ENCODE results near the gene DUOXA1.
"Not testable (repeated sequence)": the region's sequence is repeated elsewhere in the genome, so short reads cannot be mapped to it uniquely, and the experiment has no call there.

DUOXA1 gene

DNA sequence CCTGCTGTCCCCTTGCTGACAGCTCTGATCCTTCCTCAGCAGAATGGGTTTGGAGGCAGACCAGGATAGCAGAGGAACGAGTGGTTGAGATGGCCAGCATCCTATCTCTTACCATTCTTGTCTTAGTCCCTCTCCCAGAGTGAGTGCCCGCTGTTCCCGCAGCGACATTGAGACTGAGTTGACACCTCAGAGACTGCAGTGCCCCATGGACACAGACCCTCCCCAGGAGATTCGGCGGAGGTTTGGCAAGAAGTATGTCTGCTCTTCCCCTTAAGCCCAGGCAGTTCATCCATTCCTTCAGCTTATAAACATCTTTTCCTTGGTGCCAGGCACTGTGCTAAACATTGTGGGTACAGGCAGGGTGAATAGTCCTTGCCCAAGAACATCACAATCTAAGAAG, 21.3 kb upstream of the DUOXA1 start:
- DNase-seq (ENCODE audit: low read depth in 2 of 2), result no peak

DNA sequence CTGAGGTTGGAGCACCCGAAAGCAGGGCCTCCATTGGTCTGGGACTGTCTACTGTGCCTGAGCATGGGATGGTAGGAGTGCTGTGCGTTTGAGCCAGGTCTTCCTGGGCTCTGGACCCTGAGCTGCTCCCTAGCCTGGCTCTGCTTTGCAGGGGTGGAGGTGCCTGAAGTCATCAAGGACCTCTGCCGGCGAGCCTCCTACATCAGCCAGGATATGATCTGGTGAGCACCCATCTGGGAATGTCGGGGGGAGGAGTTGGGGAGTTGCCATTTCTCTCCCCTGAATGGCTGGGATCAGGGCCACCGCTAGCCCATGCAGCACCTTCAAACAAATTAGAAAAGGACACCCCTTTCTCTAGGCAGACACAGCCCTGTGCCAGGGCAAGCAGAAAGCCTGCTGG, 20.8 kb upstream of the DUOXA1 start:
- no peak for DNase-seq (ENCODE audit: low read depth in 2 of 2)

DNA sequence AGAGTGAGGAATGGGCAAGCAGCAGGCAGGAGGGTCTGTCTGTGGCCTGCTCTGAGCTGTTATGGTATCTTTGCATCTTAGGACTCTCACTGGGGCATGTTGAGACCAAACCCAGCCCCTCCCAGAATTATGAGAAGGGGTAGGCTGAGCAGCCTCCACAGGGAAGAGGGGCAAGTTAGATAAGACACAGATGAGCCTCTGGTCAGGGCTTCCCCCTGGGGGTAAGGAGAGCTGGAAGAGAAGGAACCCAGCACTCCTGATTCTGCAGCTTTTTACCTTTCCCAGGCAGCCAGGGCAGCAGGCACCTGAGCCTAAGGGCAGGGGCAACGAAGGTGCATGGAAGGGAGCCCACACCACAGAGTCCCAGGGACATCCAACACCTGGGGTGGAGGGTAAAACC, 19.4 kb upstream of the DUOXA1 start:
- DNase-seq (ENCODE audit: low read depth in 2 of 2), result no peak

DNA sequence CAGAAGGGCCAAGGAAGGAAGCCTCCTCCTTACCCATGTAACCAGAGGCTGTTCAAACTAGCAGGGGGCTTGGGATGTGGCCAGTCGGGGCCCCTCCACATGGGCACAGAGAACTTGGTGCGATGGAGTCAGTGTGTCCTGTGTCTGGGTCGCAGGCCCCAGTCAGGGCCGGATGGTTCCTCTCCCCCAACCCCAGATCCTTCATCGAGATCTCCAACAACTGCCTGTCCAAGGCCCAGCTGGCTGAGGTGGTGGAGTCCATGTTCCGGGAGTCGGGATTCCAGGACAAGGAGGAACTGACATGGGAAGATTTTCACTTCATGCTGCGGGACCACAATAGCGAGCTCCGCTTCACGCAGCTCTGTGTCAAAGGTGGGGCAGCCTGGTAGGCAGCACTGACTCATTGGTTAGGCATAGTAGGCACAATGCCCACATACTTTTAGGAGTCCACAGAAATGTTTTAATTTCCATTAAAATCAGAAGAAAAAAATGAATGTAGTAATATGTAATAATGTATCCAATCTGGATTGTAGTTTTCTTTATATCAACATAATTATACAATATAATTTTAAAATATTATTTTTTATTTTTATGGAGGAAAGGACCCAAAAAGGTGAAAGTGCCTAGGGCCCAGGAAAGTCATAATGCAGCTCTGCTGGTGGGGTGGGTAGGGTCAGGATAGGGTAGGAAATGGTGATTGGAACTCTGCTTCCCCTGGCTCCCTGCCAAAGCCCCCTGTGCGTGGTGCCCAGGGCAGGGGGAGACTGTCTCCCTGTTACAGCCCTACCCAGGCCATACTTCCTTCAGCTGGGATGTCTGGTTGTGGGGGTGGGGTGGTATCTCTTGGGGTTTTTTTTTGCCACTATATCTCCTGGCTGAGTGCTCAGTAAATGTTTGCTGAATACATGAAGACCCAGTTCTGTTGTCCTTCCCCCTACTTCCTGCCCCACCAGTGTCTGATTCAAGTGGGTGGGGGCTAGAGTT, 18.7 kb upstream of the DUOXA1 start:
- no peak for DNase-seq (ENCODE audit: low read depth in 2 of 2)

DNA sequence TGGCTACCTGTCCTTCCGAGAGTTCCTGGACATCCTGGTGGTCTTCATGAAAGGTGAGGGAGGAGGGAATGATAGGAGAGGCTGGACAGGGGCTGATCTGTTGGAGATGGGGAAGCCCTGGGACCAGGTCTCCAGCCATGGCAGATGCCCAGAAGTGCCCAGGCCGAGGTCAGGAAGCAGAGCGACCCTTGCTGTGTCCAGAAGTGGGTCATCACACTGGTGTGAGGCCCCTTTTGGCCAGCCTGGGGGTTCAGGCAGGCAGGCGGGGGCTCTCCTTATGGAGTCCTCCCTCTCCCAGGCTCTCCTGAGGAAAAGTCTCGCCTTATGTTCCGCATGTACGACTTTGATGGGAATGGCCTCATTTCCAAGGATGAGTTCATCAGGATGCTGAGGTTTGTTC, 17.9 kb upstream of the DUOXA1 start:
- DNase-seq (ENCODE audit: low read depth in 2 of 2), result no peak

DNA sequence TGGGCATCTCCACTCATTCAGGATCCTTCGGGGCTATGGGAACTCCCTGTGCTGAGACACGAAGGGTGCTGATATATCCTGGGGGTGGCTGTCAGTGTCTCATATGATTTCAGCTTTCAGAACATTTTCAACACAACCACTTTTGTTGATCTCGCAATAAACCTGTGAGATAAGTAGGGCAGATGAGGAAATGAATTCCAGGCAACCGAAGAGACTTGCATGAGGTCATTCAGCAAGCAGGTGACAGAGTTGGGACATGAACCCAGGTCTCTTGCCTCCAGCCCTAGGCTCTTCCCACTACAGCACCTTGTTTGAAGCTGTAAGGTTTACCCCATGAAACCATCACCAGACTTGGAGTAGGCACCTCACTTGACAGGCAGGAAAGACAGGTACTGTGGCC, 16.7 kb upstream of the DUOXA1 start:
- no peak for DNase-seq (ENCODE audit: low read depth in 2 of 2)

DNA sequence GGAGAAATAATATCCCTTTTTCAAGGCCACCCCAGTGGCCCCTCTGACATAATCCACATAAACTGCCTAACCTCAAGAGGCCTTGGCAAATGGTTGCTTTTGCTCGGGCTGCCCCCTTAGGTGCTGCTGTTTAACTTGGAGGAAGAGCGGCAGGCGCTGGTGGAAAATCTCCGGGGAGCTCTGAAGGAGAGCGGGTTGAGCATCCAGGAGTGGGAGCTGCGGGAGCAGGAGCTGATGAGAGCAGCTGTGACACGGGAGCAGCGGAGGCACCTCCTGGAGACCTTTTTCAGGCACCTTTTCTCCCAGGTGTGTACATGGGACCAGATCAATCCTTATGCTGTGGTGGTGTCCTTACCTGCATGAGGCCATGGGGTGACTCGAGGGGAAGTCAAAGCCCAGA, 15.1 kb upstream of the DUOXA1 start:
- DNase-seq (ENCODE audit: low read depth in 2 of 2), result no peak

DNA sequence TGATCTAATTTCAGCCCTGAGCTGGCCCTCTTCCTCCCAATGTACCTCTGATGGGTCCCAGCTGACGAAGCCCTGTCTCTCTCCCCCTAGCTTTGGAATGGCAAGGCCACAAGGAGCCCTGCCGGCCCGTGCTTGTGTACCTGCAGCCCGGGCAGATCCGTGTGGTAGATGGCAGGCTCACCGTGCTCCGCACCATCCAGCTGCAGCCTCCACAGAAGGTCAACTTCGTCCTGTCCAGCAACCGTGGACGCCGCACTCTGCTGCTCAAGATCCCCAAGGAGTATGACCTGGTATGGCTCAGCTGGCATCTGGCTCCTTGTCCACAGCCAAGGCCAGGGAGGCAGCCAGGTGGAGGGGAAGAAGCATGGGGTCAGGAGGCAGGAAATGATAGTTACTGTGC, 14.3 kb upstream of the DUOXA1 start:
- no peak for DNase-seq (ENCODE audit: low read depth in 2 of 2)

DNA sequence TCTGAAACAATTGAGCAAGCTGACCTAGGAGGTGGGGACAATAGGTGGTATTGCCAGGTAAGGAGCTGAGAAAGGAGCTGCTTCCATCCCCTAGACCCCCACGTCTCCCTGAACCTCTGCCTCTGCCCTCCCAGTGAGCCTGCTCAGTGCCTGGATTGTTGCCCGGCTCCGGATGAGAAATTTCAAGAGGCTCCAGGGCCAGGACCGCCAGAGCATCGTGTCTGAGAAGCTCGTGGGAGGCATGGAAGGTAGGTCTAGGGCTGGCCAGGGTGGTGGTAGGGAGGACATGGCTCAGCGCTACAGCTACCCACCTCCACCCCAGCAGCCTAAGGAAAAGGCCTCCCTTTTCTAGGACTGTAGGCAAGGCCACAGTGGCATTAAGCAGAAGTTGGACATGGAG, 13.4 kb upstream of the DUOXA1 start:
- DNase-seq (ENCODE audit: low read depth in 2 of 2), result no peak

DNA sequence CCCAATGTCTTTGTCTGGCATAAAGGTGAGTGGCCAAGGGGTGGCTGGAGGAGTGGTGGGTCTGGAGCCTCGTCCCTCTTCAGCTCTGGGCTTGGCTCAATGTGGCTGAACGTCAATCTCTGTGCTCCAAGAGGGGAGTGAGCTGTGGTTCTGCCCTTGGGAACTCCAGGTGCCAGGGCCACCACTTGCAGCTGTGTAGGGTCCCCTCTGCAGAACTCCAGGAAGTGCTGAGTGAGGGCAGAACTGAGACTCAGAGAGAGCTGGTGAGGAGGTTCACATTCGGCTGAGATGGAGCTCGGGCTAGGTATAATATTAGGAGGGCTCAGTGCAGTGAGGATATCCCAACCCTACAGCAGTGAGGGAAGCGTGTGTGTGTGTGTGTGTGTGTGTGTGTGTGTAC, 11.7 kb upstream of the DUOXA1 start:
- no peak for DNase-seq (ENCODE audit: low read depth in 2 of 2)

DNA sequence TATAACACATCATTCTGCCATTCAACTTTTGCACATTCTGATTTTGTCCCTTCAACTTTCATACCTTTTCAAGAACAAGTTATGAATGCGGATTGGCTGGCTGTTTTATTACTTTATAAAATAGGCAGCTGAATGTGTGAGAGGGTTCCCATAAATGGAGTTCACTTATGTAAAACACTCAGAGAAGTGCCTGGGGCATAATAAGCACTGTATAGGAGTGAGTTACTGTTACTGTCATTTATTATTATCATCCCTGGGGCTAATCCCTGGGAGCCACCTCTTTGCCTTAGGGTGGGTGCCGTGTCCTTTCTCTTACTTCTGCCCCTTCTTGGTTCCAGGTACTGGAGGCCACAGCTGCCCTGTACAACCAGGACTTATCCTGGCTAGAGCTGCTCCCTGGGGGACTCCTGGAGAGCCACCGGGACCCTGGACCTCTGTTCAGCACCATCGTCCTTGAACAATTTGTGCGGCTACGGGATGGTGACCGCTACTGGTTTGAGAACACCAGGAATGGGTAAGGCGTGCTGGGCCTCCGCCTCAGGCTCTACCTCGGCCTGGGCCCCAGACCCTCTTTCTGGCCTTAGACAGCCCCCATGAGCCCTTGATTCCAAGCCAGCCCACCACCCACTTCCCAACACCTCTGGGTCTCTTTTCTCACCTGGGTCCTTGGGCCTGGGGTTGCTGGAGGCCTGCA, 11.0 kb upstream of the DUOXA1 start:
- DNase-seq (ENCODE audit: low read depth in 2 of 2), result no peak

DNA sequence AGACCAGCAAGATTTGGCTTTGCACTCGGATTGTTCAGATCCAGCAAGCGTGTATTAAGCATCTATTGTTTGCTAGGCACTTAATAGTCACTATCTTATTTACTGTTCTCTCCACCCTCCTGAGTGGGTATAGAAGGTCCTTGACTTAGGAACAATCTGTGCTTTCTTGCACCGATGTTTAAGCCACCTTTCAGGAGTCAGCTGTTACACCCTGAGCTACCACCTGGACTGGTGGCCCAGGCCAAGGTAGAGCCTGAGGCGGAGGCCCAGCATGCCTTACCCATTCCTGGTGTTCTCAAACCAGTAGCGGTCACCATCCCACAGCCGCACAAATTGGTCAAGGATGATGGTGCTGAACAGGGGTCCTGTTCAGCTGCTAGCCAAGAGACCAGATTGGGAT, 10.1 kb upstream of the DUOXA1 start:
- DNase-seq (ENCODE audit: low read depth in 2 of 2), result no peak

DNA sequence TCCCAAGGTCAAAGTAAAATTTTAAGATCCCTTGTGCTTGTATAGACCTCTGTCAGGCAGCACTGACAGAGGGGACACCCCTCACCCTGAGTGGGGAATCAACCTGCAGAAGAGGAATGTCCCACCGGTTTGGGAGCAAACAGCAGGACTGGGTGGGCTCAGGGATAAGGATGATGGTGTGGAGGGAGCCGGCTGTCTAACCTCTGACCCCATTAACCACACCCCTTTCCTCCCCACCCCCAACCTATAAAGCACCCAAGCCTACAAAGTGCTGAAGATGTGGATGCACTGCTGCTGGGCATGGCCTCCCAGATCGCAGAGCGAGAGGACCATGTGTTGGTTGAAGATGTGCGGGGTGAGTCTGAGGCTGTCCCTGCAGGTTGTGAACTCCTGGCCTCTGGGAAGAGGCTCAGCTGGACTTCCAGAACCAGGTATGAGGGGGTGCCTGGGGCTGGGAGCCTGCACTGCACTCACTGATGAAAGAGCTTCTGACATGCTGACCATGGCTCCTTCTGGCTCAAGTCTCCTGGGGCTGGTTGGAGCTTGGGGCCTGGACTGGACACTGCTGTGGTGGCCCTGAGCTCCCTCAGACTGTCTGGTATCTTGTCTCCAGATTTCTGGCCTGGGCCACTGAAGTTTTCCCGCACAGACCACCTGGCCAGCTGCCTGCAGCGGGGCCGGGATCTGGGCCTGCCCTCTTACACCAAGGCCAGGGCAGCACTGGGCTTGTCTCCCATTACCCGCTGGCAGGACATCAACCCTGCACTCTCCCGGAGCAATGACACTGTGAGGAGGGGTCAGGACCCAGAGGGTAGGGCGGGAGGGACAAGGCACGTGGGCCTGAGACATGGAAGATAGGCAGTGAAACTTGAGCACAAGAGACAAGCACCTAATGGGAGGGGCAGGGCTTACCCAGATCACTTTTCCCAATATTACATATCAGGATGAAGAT, 9.4 kb upstream of the DUOXA1 start:
- no peak for DNase-seq (ENCODE audit: low read depth in 2 of 2)

DNA sequence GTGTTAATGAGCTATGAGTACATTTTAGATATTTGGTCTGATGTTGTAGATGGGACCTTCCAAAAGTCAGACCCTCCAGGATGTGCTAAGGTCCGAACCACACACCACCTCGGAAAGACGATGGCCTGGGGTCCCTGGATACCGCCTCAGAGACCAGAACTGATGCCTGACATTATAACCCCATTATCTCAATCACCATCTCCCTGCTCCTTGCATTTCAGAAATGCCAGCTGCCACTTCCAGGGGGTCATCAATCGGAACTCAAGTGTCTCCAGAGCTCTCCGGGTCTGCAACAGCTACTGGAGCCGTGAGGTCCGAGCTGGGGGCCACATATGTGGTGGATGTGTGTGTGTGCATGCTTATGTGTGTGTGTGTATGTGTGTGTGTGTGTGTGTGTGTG, 8.0 kb upstream of the DUOXA1 start:
- DNase-seq (ENCODE audit: low read depth in 2 of 2), result no peak

DNA sequence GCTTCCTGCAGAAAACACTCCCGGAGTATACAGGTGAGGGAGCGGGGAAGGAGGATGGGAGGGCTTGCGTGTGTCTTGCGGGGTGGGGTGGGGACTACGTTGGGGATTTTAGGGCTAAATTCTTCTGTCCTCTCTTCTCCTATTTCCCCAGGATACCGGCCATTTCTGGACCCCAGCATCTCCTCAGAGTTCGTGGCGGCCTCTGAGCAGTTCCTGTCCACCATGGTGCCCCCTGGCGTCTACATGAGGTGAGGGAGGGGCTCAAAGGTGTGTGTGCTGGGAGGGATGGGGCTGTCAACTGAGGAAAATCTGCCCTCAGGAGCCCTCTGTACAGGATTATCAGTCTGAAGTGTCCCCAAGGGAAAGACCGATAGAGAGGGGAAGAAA, 6.7 kb upstream of the DUOXA1 start:
- DNase-seq (ENCODE audit: low read depth in 2 of 2), result no peak

DNA sequence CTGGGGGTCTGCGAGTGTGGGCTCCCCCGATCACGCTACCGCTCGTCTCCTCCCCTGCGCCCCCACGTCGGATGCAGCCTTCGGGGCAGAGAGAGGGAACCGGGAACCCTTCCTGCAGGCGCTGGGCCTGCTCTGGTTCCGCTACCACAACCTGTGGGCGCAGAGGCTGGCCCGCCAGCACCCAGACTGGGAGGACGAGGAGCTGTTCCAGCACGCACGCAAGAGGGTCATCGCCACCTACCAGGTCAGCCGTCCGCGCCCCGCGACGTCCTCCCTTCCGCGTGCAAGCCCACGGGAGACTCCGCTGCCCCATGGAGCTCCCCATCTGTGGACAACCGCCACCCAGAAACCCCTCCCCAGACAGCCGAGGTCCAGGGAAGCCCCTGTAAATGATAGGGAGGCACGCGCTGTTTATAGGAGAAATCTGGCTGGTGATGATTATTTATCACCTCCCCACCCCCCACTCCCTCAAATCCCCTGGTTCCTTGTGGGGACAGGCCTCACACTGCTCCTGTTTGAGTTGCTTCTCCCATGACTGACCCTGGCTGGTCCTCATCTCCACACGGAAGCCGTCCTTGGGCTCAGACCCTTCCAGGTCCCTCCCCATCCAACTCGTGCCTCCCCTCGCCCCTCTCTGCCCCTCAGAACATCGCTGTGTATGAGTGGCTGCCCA, 6.2 kb upstream of the DUOXA1 start:
- DNase-seq (ENCODE audit: low read depth in 2 of 2), result not testable (repeated sequence)

DNA sequence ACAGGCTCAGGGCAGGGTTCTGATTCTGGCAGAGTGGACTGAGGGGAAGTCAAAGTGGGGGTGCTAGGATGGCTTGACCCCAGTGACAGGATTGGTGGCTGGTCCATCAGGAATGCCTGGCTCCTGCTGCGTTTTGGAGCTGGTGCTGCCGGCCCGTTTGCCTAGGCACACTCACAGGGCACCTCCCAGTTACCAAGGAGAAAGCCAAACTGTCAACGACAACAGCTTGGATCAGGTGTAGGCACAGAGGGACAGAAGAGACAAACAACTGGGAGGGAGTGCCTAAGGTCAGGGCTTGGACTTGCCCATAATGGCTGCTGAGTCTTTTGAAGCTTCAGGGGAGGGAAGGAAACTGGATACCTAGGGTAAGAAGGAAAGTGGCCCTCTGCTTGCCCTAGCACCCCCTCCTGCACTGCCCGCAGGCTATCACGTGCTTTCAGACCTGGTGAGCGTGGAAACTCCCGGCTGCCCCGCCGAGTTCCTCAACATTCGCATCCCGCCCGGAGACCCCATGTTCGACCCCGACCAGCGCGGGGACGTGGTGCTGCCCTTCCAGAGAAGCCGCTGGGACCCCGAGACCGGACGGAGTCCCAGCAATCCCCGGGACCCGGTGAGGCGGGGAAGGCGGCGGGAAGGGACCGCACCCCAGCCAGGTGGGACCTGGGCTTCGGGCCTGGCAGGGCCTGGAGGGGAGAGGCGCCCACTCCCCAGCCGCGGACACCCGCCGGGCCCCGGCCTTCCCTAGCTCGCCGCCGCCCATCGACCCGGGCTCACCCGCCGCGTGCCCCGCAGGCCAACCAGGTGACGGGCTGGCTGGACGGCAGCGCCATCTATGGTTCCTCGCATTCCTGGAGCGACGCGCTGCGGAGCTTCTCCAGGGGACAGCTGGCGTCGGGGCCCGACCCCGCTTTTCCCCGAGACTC, 5.3 kb upstream of the DUOXA1 start:
- DNase-seq (ENCODE audit: low read depth in 2 of 2), result no peak

DNA sequence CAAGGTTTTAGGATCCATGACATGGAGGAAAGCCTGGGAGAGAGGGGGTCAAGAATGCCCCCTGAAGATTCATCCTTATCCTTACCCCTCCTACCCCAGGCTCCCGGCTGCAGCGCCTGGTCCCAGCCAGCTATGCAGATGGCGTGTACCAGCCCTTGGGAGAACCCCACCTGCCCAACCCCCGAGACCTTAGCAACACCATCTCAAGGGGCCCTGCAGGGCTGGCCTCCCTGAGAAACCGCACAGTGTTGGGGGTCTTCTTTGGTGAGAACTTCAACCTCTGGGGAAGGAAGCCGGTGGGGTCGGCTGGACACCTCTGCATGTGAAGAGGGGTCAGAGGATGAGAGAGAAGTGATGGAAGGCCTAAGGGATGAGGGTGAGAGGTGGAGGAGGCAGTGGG, 4.4 kb upstream of the DUOXA1 start:
- no peak for DNase-seq (ENCODE audit: low read depth in 2 of 2)

DNA sequence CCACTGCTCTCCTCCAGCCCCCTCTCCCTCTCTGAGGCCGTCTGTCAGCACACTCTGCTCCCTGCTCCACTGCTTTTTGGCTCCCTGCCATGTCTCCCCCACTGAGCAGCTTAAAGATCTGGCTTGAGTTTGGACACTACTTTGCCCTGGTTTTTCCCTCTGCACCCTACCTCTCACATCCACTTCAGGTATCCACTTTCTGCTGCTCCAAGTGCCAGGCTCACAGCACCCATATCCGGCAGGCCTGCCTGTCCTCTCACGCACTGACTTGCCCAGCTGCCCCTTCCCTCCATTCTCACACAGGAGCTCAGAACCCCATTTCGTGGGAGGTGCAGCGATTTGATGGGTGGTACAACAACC, 3.9 kb upstream of the DUOXA1 start:
- DNase-seq (ENCODE audit: low read depth in 2 of 2), result no peak

DNA sequence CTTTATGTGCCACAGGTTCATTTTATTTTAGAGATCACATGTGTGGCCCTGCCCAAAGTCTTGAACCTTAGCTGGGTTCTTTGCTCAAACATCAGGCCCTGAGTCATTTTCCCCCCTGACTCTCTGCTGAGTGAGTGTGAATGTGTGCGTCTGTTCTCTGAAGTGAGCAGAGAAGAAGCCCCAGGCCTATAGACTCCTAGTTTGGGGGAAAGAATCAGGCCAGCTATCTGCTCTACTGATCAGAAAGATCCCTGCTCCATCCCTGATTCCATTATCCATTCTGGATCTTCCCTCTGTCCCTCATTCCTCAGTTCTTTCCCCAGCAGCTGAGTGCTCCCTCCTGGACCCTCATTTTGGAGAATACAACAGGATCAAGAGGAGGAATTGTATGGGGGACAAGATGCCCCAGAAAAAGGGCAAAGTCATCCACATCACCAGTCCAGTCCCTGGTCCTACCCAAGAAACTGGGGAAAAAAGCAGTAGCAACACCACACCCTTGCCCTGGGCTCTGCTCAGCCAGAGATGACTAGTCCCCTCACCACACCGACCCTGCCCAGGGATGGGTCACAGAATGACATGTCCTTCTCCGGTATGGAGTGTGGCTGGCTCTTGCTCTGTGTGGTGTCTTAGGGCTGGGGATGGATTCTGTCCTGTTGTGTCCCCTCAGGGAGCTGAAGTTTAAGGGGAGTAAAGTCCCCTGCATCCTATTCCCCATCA, 3.3 kb upstream of the DUOXA1 start:
- DNase-seq (ENCODE audit: low read depth in 2 of 2), result no peak
